Measurements from ENCODE around the gene TEX38. TPM values are rescaled to one million over a fixed set of nuclear protein-coding genes. Genes with fewer than 3 reads are reported as not detected.
A peak's percentile ranks its signal among the peaks of the same experiment; 100 is the strongest.

The TEX38 gene
- total and polyA plus RNA-seq, 2 of the 13 experiments (the other 11 are each of a cell fraction or from before 2014, with no cell fraction given), result 0.18 TPM; not detected in 1

- TF ChIP-seq TRAFD1 (CRISPR knock-in tag; IDR thresholded peaks at IDR 0.05; ENCODE audit: borderline replicate concordance) (no peak), MLXIP (CRISPR knock-in tag; IDR thresholded peaks at IDR 0.05; ENCODE audit: borderline replicate concordance) (no peak), ZNF850 (CRISPR knock-in tag; conservative IDR thresholded peaks at IDR 0.05) (no peak)
Measured at GRCh38 chr1:46672696-46673095, 1.0 kb downstream of the TEX38 start (continued).

- FAIRE-seq, result no peak
- in situ Hi-C loops (cut with HindIII; ENCODE audit: extremely low pct_ligation_motif_present, low pct_unique_long_range_greater_than_20kb) (no loop called here), intact Hi-C loops (cut with micrococcal nuclease; ENCODE audit: unreplicated experiment) (no loop called here)
- H3K27me3 ChIP-seq (ENCODE audit: control insufficient read depth in 1 of 2, insufficient read depth in 2 of 2, low read length in 2 of 2), result no peaks in the 10 kb centered on the region
- no peaks in the 10 kb centered on the region; the same call in 1 of the 2 replicates for H3K4me1 ChIP-seq (ENCODE audit: insufficient read depth, low read length)
- H3K36me3 ChIP-seq (replicated peaks in 1 of 2; ENCODE audit: control insufficient read depth in 1 of 2, insufficient read depth in 2 of 2, low read length in 2 of 2), result peaks cover 6 to 21% of the 10 kb centered on the region in 2 experiments; a peak in 4 of 5 replicates
- TF ChIP-seq TFAP4 (IDR thresholded peaks at IDR 0.05; ENCODE audit: borderline replicate concordance, low read depth), result no peak
- no peak for TF ChIP-seq ZNF276 (CRISPR knock-in tag; IDR thresholded peaks at IDR 0.05; ENCODE audit: low read depth)
- peak; percentile 76 for TF ChIP-seq FOSL2 (CRISPR knock-in tag; IDR thresholded peaks at IDR 0.05)
- no peak overlapping the region for H3K4me2 ChIP-seq (ENCODE audit: low read depth, low read length)
- H3K9me3 ChIP-seq (ENCODE audit: low read length), result no peaks in the 10 kb centered on the region
- peak; percentile 23; the same call in 1 of the 3 replicates for ATAC-seq
- no peak overlapping the region for H2AFZ ChIP-seq (ENCODE audit: low read length)
- no peak overlapping the region for H3K4me3 ChIP-seq (replicated peaks in 1 of 3; ENCODE audit: insufficient read depth in 1 of 3, low read depth in 2 of 3, low read length in 3 of 3)
- no TSS peak for BruUV-seq (replicated peaks)
- CTCF ChIA-PET (ENCODE audit: low intra/inter-chr PET ratio, low total read pairs), result no interaction called here
- no peak overlapping the region for H3K27ac ChIP-seq (ENCODE audit: extremely low read length, insufficient read depth, low read length)
- no peak overlapping the region for H3K9ac ChIP-seq (ENCODE audit: insufficient read depth, low read depth, low read length)
- no peak for DNase-seq (ENCODE audit: low spot score)
- H4K20me1 ChIP-seq (ENCODE audit: insufficient read depth, low read length), result no peaks in the 10 kb centered on the region
- H3K79me2 ChIP-seq (ENCODE audit: insufficient read depth, low read length), result no peaks in the 10 kb centered on the region
- WGBS (ENCODE audit: low lambda C conversion rate), result 69% methylated on average over 4 of the region's 4 CpGs
- POLR2A ChIA-PET, result interaction anchor here (1.1 kb wide), 1 partner anchor 78 kb away, joined by 3 read pairs; no protein-coding TSS in a partner anchor
Measured at GRCh38 chr1:46673749-46674182, 2.1 kb downstream of the TEX38 start.
